Measurements from ENCODE around the gene ZNHIT6.

The ZNHIT6 gene

GRCh38 chr1:85599681-85600080 lies 108.6 kb downstream of the ZNHIT6 start:
- no peaks in the 10 kb centered on the region for H3K4me1 ChIP-seq
- no peak overlapping the region for H3K4me3 ChIP-seq (ENCODE audit: low read depth, low read length)
- no peaks in the 10 kb centered on the region for H3K27me3 ChIP-seq
- H3K9me3 ChIP-seq = no peaks in the 10 kb centered on the region
- no peak for DNase-seq
- no peak for TF ChIP-seq CTCF (IDR thresholded peaks at IDR 0.05; ENCODE audit: low read depth, low read length)
- H3K36me3 ChIP-seq = no peaks in the 10 kb centered on the region
